WTC11 (cell line): ENCODE measurements around the gene NACA. TPM values are rescaled to one million over a fixed set of nuclear protein-coding genes. Genes with fewer than 3 reads are reported as not detected.

Experiments
- ATAC-seq: fragments of 200-7000 bp; cut with Tn5 transposase; 2 replicates; pipeline ENCODE4 v1.10.0; 2021; ENCODE audit warnings: mild to moderate bottlenecking, moderate library complexity
- CTCF ChIA-PET: fragments of 300-600 bp; sonication (Branson Sonifier 250); formaldehyde crosslinking; loops from one replicate; lab custom pipeline; 2021; ENCODE audit warnings: antibody characterized with exemption; lab: Charles Lee
- POLR2A ChIA-PET: fragments of 350-600 bp; sonication (Branson Sonifier 250); formaldehyde crosslinking; loops from one replicate; lab custom pipeline; 2021; ENCODE audit warnings: antibody characterized with exemption; lab: Charles Lee
- DNase-seq: peaks from one replicate; pipeline ENCODE4 v3.0.0; 2021; ENCODE audit warnings: low spot score
- H3K27ac Mint-ChIP-seq: 2 replicates; pipeline ENCODE4 v1.8.0; 2021; ENCODE audit warnings: mixed read lengths
- H3K27me3 Mint-ChIP-seq: 2 replicates; pipeline ENCODE4 v1.8.0; 2021; ENCODE audit warnings: low read depth, mild to moderate bottlenecking, moderate library complexity, mixed read lengths
- H3K36me3 Mint-ChIP-seq: 2 replicates; pipeline ENCODE4 v1.8.0; 2021; ENCODE audit warnings: mixed read lengths
- H3K4me1 Mint-ChIP-seq: 2 replicates; pipeline ENCODE4 v1.8.0; 2022; ENCODE audit warnings: mixed read lengths
- H3K4me3 Mint-ChIP-seq: 2 replicates; pipeline ENCODE4 v1.8.0; 2021; ENCODE audit warnings: mild to moderate bottlenecking, moderate library complexity, mixed read lengths
- H3K9me3 Mint-ChIP-seq: 2 replicates; pipeline ENCODE4 v1.8.0; 2021; ENCODE audit warnings: mixed read lengths
- FOXP1 ChIP-seq: sonication (generic); formaldehyde crosslinking; IDR thresholded peaks from 2 replicates; pipeline ENCODE4 v1.8.0; 2022; ENCODE audit warnings: missing genetic modification reagents, mild to moderate bottlenecking, moderate library complexity, borderline replicate concordance
- GABPB1 ChIP-seq: sonication (generic); formaldehyde crosslinking; IDR thresholded peaks from 2 replicates; pipeline ENCODE4 v1.8.1; 2023; ENCODE audit warnings: mild to moderate bottlenecking, missing genetic modification reagents
- HMGA2 ChIP-seq: fragments of 250-450 bp; sonication (Bioruptor Pico); IDR thresholded peaks from 2 replicates; pipeline ENCODE4 v1.4.0; 2021; ENCODE audit warnings: mild to moderate bottlenecking, moderate library complexity
- JAZF1 ChIP-seq: fragments of 250-450 bp; sonication (Bioruptor Pico); IDR thresholded peaks from 2 replicates; pipeline ENCODE4 v1.9.0; 2021; ENCODE audit warnings: moderate library complexity, mild to moderate bottlenecking, inconsistent platforms
- MXD4 ChIP-seq: fragments of 250-450 bp; sonication (Bioruptor Pico); IDR thresholded peaks from 2 replicates; pipeline ENCODE4 v1.8.0; 2021; ENCODE audit warnings: mild to moderate bottlenecking, moderate library complexity, borderline replicate concordance
- NFATC4 ChIP-seq: fragments of 250-450 bp; sonication (Bioruptor Pico); IDR thresholded peaks from 2 replicates; pipeline ENCODE4 v1.9.0; 2021; ENCODE audit warnings: mild to moderate bottlenecking
- NFE2L1 ChIP-seq: sonication (generic); formaldehyde crosslinking; IDR thresholded peaks from 2 replicates; pipeline ENCODE4 v1.8.1; 2023; ENCODE audit warnings: missing genetic modification reagents
- NFYB ChIP-seq: sonication (generic); formaldehyde crosslinking; conservative IDR thresholded peaks from 2 replicates; pipeline ENCODE4 v1.8.0; 2022; ENCODE audit warnings: low read depth, missing genetic modification reagents
- RORB ChIP-seq: fragments of 250-450 bp; sonication (Bioruptor Pico); IDR thresholded peaks from 2 replicates; pipeline ENCODE4 v1.9.0; 2021; ENCODE audit warnings: mild to moderate bottlenecking
- ZBTB43 ChIP-seq: sonication (generic); formaldehyde crosslinking; IDR thresholded peaks from 2 replicates; pipeline ENCODE4 v1.8.1; 2023; ENCODE audit warnings: mild to moderate bottlenecking, missing genetic modification reagents
- ZNF232 ChIP-seq: sonication (generic); formaldehyde crosslinking; IDR thresholded peaks from 2 replicates; pipeline ENCODE4 v1.8.0; 2022; ENCODE audit warnings: mild to moderate bottlenecking, missing genetic modification reagents
- ZNF263 ChIP-seq: sonication (generic); formaldehyde crosslinking; IDR thresholded peaks from 2 replicates; pipeline ENCODE4 v1.8.1; 2022; ENCODE audit warnings: low read depth, mild to moderate bottlenecking, moderate library complexity, missing genetic modification reagents
- ZNF416 ChIP-seq: fragments of 250-450 bp; sonication (Bioruptor Pico); IDR thresholded peaks from 2 replicates; pipeline ENCODE4 v1.9.0; 2021; ENCODE audit warnings: mild to moderate bottlenecking, inconsistent platforms
- ZNF423 ChIP-seq: fragments of 250-450 bp; sonication (Bioruptor Pico); IDR thresholded peaks from 2 replicates; pipeline ENCODE4 v2.1.2; 2022; ENCODE audit warnings: mild to moderate bottlenecking, moderate library complexity
- ZNF532 ChIP-seq: fragments of 250-450 bp; sonication (Bioruptor Pico); IDR thresholded peaks from 2 replicates; pipeline ENCODE4 v1.9.0; 2021; ENCODE audit warnings: mild to moderate bottlenecking, borderline replicate concordance
- total RNA-seq: library from RNA; stranded (reverse); gene quantifications from 3 replicates; pipeline ENCODE4 v1.2.3, GENCODE V29; 2021
- TF ChIP-seq, protein P1 (sequence below): sonication (generic); formaldehyde crosslinking; IDR thresholded peaks from 2 replicates; pipeline ENCODE4 v1.8.1; 2022; ENCODE audit warnings: low read depth, missing genetic modification reagents, borderline replicate concordance
- TF ChIP-seq, protein P2 (sequence below): sonication (generic); formaldehyde crosslinking; IDR thresholded peaks from 2 replicates; pipeline ENCODE4 v1.8.1; 2022; ENCODE audit warnings: mild to moderate bottlenecking, moderate library complexity, missing genetic modification reagents
- TF ChIP-seq, protein P3 (sequence below): sonication (generic); formaldehyde crosslinking; IDR thresholded peaks from 2 replicates; pipeline ENCODE4 v1.8.0; 2023; ENCODE audit warnings: mild to moderate bottlenecking, missing genetic modification reagents

Gene NACA
- total RNA-seq, 1 experiment from 2014 or later, result 987 TPM

- H3K27me3 Mint-ChIP-seq, result no peaks in the 10 kb centered on the region
- no peak for TF ChIP-seq ZBTB43 (CRISPR knock-in tag)
- TF ChIP-seq NFATC4 (CRISPR knock-in tag), result no peak
- no peak for TF ChIP-seq ZNF263 (CRISPR knock-in tag)
- TF ChIP-seq JAZF1, result no peak
- peaks cover 76% of the 10 kb centered on the region for H3K36me3 Mint-ChIP-seq
- CTCF ChIA-PET, result no interaction called here
- H3K4me1 Mint-ChIP-seq, result peaks cover 58% of the 10 kb centered on the region
- ATAC-seq (no peak), DNase-seq (no peak)
- peak overlapping the region; percentile 98 for H3K27ac Mint-ChIP-seq
- POLR2A ChIA-PET, result interaction anchor here (0.6 kb wide), 3 partner anchors 27 to 148 kb away, joined by 3 to 4 read pairs (median 3); no protein-coding TSS in a partner anchor
- peak overlapping the region; percentile 99 for H3K4me3 Mint-ChIP-seq
- H3K9me3 Mint-ChIP-seq, result no peaks in the 10 kb centered on the region
These were observed 1.0 kb downstream of the NACA start for GRCh38 chr12:56723889-56724700.

GRCh38 chr12:56723352-56723751 lies 1.7 kb downstream of the NACA start:
- ATAC-seq (no peak), DNase-seq (no peak)
- peaks cover 64% of the 10 kb centered on the region for H3K4me1 Mint-ChIP-seq
- peak overlapping the region; percentile 99 for H3K4me3 Mint-ChIP-seq
- ChIA-PET POLR2A (interaction anchor here (0.6 kb wide), 3 partner anchors 28 to 147 kb away, joined by 3 to 4 read pairs (median 3); no protein-coding TSS in a partner anchor), CTCF (no interaction called here)
- H3K27me3 Mint-ChIP-seq, result no peaks in the 10 kb centered on the region
- no peaks in the 10 kb centered on the region for H3K9me3 Mint-ChIP-seq
- peak overlapping the region; percentile 81 for H3K27ac Mint-ChIP-seq
- H3K36me3 Mint-ChIP-seq, result peaks cover 77% of the 10 kb centered on the region
- TF ChIP-seq, protein P1, sequence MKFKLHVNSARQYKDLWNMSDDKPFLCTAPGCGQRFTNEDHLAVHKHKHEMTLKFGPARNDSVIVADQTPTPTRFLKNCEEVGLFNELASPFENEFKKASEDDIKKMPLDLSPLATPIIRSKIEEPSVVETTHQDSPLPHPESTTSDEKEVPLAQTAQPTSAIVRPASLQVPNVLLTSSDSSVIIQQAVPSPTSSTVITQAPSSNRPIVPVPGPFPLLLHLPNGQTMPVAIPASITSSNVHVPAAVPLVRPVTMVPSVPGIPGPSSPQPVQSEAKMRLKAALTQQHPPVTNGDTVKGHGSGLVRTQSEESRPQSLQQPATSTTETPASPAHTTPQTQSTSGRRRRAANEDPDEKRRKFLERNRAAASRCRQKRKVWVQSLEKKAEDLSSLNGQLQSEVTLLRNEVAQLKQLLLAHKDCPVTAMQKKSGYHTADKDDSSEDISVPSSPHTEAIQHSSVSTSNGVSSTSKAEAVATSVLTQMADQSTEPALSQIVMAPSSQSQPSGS (CRISPR knock-in tag), result no peak
- no peak for TF ChIP-seq NFE2L1 (CRISPR knock-in tag)
- no peak for TF ChIP-seq HMGA2 (CRISPR knock-in tag)
- TF ChIP-seq, all 79 proteins: peak for 0

- H3K4me1 Mint-ChIP-seq, result peaks cover 64% of the 10 kb centered on the region
- H3K27me3 Mint-ChIP-seq, result no peaks in the 10 kb centered on the region
- peaks cover 75% of the 10 kb centered on the region for H3K36me3 Mint-ChIP-seq
- POLR2A ChIA-PET, result no interaction called here
- H3K9me3 Mint-ChIP-seq, result no peaks in the 10 kb centered on the region
- ATAC-seq, result no peak
- peak overlapping the region; percentile 99 for H3K4me3 Mint-ChIP-seq
- no peak for DNase-seq
- CTCF ChIA-PET, result interaction anchor here (0.5 kb wide), 1 partner anchor 293 kb away, joined by 4 read pairs; no protein-coding TSS in a partner anchor
- no peak for TF ChIP-seq MXD4
- TF ChIP-seq RORB, result no peak
- H3K27ac Mint-ChIP-seq, result peak overlapping the region; percentile 52; the same call in 1 of the 2 replicates
These were observed 2.3 kb downstream of the NACA start for GRCh38 chr12:56722832-56723231.

GRCh38 chr12:56721721-56722120 lies 3.4 kb downstream of the NACA start:
- ATAC-seq (no peak), DNase-seq (no peak)
- peaks cover 67% of the 10 kb centered on the region for H3K4me1 Mint-ChIP-seq
- H3K9me3 Mint-ChIP-seq, result no peaks in the 10 kb centered on the region
- peak overlapping the region; percentile 99 for H3K4me3 Mint-ChIP-seq
- H3K27me3 Mint-ChIP-seq, result no peaks in the 10 kb centered on the region
- peak overlapping the region; percentile 55; the same call in 1 of the 2 replicates for H3K27ac Mint-ChIP-seq
- H3K36me3 Mint-ChIP-seq, result peaks cover 67% of the 10 kb centered on the region
- CTCF ChIA-PET, result no interaction called here
- POLR2A ChIA-PET, result no interaction called here
- TF ChIP-seq ZNF416 (CRISPR knock-in tag), result no peak
- TF ChIP-seq, protein P2, sequence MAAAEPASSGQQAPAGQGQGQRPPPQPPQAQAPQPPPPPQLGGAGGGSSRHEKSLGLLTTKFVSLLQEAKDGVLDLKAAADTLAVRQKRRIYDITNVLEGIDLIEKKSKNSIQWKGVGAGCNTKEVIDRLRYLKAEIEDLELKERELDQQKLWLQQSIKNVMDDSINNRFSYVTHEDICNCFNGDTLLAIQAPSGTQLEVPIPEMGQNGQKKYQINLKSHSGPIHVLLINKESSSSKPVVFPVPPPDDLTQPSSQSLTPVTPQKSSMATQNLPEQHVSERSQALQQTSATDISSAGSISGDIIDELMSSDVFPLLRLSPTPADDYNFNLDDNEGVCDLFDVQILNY, result no peak
- TF ChIP-seq FOXP1, result no peak
- no peak for TF ChIP-seq NFYB (CRISPR knock-in tag)
- TF ChIP-seq, protein P3, sequence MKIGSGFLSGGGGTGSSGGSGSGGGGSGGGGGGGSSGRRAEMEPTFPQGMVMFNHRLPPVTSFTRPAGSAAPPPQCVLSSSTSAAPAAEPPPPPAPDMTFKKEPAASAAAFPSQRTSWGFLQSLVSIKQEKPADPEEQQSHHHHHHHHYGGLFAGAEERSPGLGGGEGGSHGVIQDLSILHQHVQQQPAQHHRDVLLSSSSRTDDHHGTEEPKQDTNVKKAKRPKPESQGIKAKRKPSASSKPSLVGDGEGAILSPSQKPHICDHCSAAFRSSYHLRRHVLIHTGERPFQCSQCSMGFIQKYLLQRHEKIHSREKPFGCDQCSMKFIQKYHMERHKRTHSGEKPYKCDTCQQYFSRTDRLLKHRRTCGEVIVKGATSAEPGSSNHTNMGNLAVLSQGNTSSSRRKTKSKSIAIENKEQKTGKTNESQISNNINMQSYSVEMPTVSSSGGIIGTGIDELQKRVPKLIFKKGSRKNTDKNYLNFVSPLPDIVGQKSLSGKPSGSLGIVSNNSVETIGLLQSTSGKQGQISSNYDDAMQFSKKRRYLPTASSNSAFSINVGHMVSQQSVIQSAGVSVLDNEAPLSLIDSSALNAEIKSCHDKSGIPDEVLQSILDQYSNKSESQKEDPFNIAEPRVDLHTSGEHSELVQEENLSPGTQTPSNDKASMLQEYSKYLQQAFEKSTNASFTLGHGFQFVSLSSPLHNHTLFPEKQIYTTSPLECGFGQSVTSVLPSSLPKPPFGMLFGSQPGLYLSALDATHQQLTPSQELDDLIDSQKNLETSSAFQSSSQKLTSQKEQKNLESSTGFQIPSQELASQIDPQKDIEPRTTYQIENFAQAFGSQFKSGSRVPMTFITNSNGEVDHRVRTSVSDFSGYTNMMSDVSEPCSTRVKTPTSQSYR (CRISPR knock-in tag), result no peak
- TF ChIP-seq ZNF423 (CRISPR knock-in tag), result no peak
- no peak for TF ChIP-seq ZNF232 (CRISPR knock-in tag)
- no peak for TF ChIP-seq GABPB1
- TF ChIP-seq ZNF532 (CRISPR knock-in tag), result no peak
